Measurements from ENCODE around the gene PPFIA3.

The PPFIA3 gene

GRCh38 chr19:49189259-49189658, 69.9 kb downstream of the PPFIA3 start:
- no peak for DNase-seq

- DNase-seq, result no peak
Observed at GRCh38 chr19:49190781-49191180, 71.4 kb downstream of the PPFIA3 start.

GRCh38 chr19:49193822-49194394, 74.6 kb downstream of the PPFIA3 start:
- no peak for DNase-seq

- no peak for DNase-seq
Observed at GRCh38 chr19:49194408-49194807, 75.1 kb downstream of the PPFIA3 start.

- DNase-seq, result no peak
Observed at GRCh38 chr19:49196527-49197240, 77.3 kb downstream of the PPFIA3 start.

- DNase-seq, result no peak
Observed at GRCh38 chr19:49200238-49200862, 81.0 kb downstream of the PPFIA3 start.

All from activated CD4-positive, alpha-beta T cell treated with anti-CD3 and anti-CD28 coated beads for 1 hour (primary cell).